GM12874 (cell line): ENCODE measurements around the gene PLXDC2.

Experiments
- TF ChIP-seq, protein P1 (sequence below): IDR thresholded peaks from 2 replicates; pipeline ENCODE4 v1.5.1; 2011; ENCODE audit warnings: low read depth, mild to moderate bottlenecking, control low read depth, low read length, moderate library complexity; ENCODE audit not compliant: insufficient read depth

PLXDC2 gene

GRCh38 chr10:20105236-20105635 is 289.0 kb downstream of the PLXDC2 start:
- TF ChIP-seq, protein P1, sequence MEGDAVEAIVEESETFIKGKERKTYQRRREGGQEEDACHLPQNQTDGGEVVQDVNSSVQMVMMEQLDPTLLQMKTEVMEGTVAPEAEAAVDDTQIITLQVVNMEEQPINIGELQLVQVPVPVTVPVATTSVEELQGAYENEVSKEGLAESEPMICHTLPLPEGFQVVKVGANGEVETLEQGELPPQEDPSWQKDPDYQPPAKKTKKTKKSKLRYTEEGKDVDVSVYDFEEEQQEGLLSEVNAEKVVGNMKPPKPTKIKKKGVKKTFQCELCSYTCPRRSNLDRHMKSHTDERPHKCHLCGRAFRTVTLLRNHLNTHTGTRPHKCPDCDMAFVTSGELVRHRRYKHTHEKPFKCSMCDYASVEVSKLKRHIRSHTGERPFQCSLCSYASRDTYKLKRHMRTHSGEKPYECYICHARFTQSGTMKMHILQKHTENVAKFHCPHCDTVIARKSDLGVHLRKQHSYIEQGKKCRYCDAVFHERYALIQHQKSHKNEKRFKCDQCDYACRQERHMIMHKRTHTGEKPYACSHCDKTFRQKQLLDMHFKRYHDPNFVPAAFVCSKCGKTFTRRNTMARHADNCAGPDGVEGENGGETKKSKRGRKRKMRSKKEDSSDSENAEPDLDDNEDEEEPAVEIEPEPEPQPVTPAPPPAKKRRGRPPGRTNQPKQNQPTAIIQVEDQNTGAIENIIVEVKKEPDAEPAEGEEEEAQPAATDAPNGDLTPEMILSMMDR = no peak

GRCh38 chr10:20105931-20106330 is 289.7 kb downstream of the PLXDC2 start:
- TF ChIP-seq, protein P1 = no peak

GRCh38 chr10:20108021-20108420 is 291.8 kb downstream of the PLXDC2 start:
- TF ChIP-seq, protein P1 = no peak

DNA sequence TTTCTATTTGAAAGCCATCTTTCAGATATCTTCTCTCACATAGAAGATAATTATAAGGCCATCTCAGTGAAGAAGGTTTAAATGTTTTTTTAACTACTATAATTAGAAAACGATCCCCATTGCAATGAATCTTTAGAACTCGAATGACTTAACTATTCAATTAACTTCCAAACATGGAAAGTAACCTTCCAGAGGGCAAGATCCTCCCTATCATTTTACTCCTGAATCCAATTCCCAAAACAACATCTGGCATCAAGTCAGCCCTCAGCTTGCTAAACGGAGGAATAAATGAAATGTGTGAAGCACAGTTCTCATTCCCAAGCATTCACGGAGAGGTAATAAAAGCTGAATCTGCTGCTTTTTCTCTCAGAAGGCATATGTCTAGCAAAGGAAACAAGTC is 293.4 kb downstream of the PLXDC2 start:
- TF ChIP-seq, protein P1 = no peak

DNA sequence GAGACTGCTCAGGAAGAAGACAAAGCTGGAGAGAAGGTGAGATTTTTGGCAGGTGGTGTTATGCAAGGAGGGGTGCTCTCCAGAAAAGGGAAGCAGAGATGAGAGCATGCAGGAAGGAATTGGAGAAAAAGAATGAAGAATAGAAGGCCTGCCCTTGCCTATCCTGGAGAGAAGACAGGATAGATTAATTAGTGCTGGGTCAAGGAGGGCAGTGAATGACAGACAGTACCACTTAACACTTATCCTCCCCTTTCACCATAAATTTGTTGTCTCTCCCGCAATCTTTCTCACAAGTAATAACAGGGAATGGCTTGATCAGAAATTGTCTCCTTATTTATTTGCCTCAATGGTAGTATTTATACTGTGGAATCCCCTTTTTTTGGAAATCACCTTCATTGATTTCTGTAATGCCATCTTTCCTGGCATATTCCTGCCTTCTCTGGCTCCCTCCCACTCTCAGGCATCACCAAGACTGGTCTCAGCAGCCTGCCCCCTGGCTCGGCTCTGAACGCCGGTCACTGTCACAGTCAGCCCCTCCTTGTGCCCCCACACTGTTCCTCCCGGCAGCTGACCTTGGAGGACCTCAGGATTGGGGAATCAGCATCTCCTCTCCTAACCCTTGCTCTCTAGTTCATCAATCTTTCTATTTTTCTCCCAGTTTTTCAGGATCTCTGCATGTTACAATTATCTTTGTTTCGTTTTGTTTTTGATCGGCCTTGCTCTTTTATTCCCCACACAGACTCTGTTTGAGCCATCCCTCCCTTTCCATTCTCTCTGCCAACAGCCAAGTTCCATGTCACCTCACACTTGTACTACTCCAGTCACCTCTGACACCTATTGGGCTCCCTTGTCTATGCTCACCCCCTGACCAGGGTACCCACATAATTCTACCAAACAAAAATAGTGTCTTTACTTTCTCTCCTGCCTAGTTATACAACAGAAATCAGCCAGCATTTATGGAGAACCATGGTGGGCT is 294.2 kb downstream of the PLXDC2 start:
- TF ChIP-seq, protein P1 = no peak

GRCh38 chr10:20114179-20114578 is 297.9 kb downstream of the PLXDC2 start:
- TF ChIP-seq, protein P1 = no peak

- TF ChIP-seq, protein P1 = no peak
These were observed 299.7 kb downstream of the PLXDC2 start for GRCh38 chr10:20115894-20116293.
